Mesothelial cell of epicardium (in vitro differentiated cells): Measurements from ENCODE around the gene SPATA13. TPM values are rescaled to one million over a fixed set of nuclear protein-coding genes. Genes with fewer than 3 reads are reported as not detected.

Experiments used
- DNase-seq, 2 experiments: peaks; one replicate each; pipeline ENCODE4 v3.0.0; 2021; ENCODE audit warnings: low spot score in 2 of 2; ENCODE audit not compliant: unreplicated experiment in 2 of 2
- H3K27ac Mint-ChIP-seq: 2 replicates; pipeline ENCODE4 v1.8.0; 2021; ENCODE audit warnings: mixed read lengths
- H3K27me3 Mint-ChIP-seq: 2 replicates; pipeline ENCODE4 v1.8.0; 2021; ENCODE audit warnings: low read depth, mixed read lengths
- H3K36me3 Mint-ChIP-seq: 2 replicates; pipeline ENCODE4 v1.8.0; 2021; ENCODE audit warnings: mixed read lengths
- H3K4me1 Mint-ChIP-seq: 2 replicates; pipeline ENCODE4 v1.8.0; 2021; ENCODE audit warnings: mixed read lengths
- H3K4me3 Mint-ChIP-seq: 2 replicates; pipeline ENCODE4 v1.8.0; 2021; ENCODE audit warnings: mild to moderate bottlenecking, moderate library complexity, mixed read lengths
- H3K9me3 Mint-ChIP-seq: 2 replicates; pipeline ENCODE4 v1.8.0; 2021; ENCODE audit warnings: mixed read lengths
- total RNA-seq: library from RNA; stranded (reverse); gene quantifications from 3 replicates; pipeline ENCODE4 v1.2.1, GENCODE V29; 2021
- TF ChIP-seq, protein P1 (sequence below): fragments of 200-600 bp; sonication (generic); IDR thresholded peaks from one replicate; pipeline ENCODE4 v1.5.0; 2021; ENCODE audit warnings: antibody characterized with exemption; ENCODE audit not compliant: unreplicated experiment

The SPATA13 gene
- total RNA-seq, 1 donor from 2014 or later = 3.8 TPM

DNA sequence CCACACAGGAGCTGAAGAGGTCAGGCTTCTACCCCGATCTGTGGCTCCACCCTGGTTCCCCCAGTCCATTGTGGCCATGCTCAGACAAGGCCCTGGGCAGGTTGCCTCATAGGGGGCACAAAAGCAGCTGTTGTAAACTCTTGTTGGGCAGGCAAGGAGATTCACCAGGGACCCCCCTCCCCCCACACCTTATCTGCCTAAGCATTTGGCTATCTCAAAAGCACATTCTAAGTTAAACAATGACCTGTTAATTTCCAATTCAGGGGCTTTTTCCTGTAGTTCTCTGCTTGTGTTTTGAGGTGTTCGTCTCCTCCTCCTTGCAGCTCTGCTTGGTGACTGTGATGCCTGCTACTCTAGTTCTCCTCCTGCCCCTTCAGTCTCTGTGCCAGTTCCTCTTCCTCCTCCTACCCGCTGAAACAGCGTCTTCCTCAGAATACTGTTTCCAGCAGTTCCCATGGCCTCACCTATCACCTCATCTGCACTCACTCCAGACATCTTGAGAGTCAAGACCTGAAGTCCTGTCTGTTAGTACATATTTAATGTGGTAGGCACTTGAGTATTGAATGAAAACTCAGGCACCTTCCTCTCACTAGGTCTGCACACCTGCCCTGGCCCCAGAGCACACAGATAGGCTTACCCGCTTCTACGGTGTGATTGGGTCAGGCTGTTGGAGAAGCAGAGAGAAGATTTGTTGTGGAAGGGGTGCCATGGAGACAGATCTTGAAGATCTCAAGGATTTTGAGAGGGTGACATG, 31.7 kb downstream of the SPATA13 start:
- Mint-ChIP-seq H3K4me3 (no peak overlapping the region), H3K36me3 (peaks cover 3% of the 10 kb centered on the region), H3K27me3 (peaks cover 6% of the 10 kb centered on the region), H3K9me3 (peaks cover 12% of the 10 kb centered on the region), H3K27ac (no peak overlapping the region), H3K4me1 (no peaks in the 10 kb centered on the region)
- TF ChIP-seq, protein P1, sequence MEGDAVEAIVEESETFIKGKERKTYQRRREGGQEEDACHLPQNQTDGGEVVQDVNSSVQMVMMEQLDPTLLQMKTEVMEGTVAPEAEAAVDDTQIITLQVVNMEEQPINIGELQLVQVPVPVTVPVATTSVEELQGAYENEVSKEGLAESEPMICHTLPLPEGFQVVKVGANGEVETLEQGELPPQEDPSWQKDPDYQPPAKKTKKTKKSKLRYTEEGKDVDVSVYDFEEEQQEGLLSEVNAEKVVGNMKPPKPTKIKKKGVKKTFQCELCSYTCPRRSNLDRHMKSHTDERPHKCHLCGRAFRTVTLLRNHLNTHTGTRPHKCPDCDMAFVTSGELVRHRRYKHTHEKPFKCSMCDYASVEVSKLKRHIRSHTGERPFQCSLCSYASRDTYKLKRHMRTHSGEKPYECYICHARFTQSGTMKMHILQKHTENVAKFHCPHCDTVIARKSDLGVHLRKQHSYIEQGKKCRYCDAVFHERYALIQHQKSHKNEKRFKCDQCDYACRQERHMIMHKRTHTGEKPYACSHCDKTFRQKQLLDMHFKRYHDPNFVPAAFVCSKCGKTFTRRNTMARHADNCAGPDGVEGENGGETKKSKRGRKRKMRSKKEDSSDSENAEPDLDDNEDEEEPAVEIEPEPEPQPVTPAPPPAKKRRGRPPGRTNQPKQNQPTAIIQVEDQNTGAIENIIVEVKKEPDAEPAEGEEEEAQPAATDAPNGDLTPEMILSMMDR = no peak
- DNase-seq = no peak

DNA sequence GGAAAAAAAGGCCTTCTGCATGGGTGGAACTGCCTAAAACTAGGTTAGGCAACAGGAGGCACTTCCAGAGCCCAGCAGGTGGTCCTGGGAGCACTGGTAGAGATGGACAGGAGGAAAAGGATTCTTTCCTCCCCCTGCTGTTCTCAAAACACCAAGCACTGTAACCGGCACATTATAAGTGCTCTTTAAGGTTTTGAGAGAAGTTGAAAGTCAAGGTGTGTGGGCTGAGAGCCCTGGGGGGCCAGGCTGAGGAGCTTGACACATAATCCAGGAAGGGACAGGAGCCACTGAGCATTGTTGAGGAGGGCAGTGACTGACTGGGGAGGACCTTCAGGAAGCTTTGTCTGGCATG, 32.3 kb downstream of the SPATA13 start:
- Mint-ChIP-seq H3K4me3 (no peak overlapping the region), H3K36me3 (peaks cover 3% of the 10 kb centered on the region), H3K27me3 (peaks cover 6% of the 10 kb centered on the region), H3K27ac (no peak overlapping the region), H3K4me1 (no peaks in the 10 kb centered on the region), H3K9me3 (peaks cover 8% of the 10 kb centered on the region)
- no peak for DNase-seq
- TF ChIP-seq, protein P1 = no peak

DNA sequence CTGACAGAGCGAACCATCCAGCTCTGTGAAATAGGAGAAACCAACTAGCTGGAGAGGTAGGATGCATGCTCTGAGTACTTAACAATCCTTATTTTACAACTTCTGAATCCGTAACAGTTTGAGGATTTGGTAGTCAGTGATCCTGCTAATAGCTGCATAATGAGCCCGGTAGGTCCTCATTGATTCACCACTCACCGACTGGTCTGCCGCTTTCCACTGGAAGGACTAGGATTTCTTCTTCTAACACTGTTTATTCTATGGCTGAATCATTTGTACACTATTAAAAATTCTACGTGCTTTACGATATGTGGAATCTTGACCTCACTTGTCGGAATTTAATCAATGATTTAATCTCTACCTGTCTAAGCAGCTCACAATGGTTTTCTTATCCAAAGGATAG, 33.9 kb downstream of the SPATA13 start:
- TF ChIP-seq, protein P1 = no peak
- peaks cover 6% of the 10 kb centered on the region for H3K27me3 Mint-ChIP-seq
- H3K4me1 Mint-ChIP-seq = no peaks in the 10 kb centered on the region
- H3K9me3 Mint-ChIP-seq = no peaks in the 10 kb centered on the region
- no peaks in the 10 kb centered on the region for H3K36me3 Mint-ChIP-seq
- no peak overlapping the region for H3K4me3 Mint-ChIP-seq
- no peak for DNase-seq
- no peak overlapping the region for H3K27ac Mint-ChIP-seq

DNA sequence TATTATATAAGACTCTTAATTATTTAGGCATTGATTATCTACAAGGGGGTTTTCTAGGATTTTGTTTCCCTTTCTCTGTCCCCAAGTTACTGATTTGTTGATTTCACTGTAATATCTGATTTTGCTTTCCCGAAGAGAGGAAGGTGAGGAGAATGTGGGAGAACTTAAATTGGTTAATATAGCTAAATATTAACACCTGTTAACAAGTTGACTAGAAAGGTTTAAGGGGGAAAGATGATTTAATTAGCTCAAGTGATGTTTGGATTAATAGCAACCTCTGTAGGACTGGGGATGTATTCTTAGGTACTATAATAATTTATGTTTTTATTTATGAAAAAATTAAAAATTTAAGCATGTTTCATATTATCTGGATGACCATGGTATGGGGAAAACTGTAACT, 35.1 kb downstream of the SPATA13 start:
- H3K27ac Mint-ChIP-seq = no peak overlapping the region
- no peak overlapping the region for H3K4me3 Mint-ChIP-seq
- no peaks in the 10 kb centered on the region for H3K9me3 Mint-ChIP-seq
- peaks cover 6% of the 10 kb centered on the region for H3K27me3 Mint-ChIP-seq
- no peaks in the 10 kb centered on the region for H3K36me3 Mint-ChIP-seq
- H3K4me1 Mint-ChIP-seq = no peaks in the 10 kb centered on the region
- TF ChIP-seq, protein P1 = no peak
- no peak for DNase-seq

DNA sequence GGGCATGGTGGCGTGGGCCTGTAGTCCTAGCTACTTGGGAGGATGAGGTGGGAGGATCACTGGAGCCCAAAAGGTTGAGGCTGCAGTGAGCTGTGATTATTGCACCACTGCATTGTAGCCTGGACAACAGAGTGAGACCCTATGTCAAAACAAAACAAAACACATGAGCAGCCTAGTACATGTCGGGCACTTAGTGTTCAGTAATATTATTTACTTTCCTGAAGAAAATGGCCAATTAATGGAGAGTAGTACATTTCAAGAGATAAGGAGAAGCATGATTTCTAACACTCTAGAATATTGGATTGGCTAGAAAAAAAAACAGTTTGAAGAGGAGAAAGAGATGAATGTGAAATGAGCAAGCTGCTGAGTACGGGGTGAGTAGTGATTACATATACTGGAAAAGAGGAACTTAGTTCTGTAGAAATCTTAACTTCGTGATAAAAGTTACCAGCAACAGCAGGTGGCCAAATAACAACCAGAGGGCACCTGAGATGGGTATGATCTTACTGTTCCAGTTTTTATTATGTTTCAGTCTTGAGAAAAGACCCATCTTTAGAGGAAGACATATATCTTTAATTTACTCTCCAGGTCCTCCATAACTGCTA, 36.2 kb downstream of the SPATA13 start:
- Mint-ChIP-seq H3K27me3 (peaks cover 6% of the 10 kb centered on the region), H3K27ac (no peak overlapping the region), H3K4me1 (no peaks in the 10 kb centered on the region), H3K4me3 (no peak overlapping the region), H3K36me3 (no peaks in the 10 kb centered on the region), H3K9me3 (no peaks in the 10 kb centered on the region)
- no peak for DNase-seq
- TF ChIP-seq, protein P1 = no peak
